Coronary artery (tissue), 2 donors: ENCODE measurements around the gene GPRC5C.

Source experiments
- DNase-seq: peaks from one replicate; pipeline ENCODE4 v3.0.0-alpha.2; 2017; ENCODE audit warnings: low spot score
- H3K27ac ChIP-seq, 2 donors: fragments of 200-600 bp; sonication (generic); one replicate each; pipeline ENCODE4 v1.5.1; 2016 to 2019
- H3K4me3 ChIP-seq: fragments of 200-600 bp; sonication (generic); 2 replicates; pipeline ENCODE4 v1.5.1; 2016; ENCODE audit warnings: mild to moderate bottlenecking, moderate library complexity
- TF ChIP-seq, protein P1 (sequence below): fragments of 200-600 bp; sonication (generic); IDR thresholded peaks from one replicate; pipeline ENCODE4 v1.5.1; 2019; ENCODE audit warnings: antibody characterized with exemption

GPRC5C gene

DNA sequence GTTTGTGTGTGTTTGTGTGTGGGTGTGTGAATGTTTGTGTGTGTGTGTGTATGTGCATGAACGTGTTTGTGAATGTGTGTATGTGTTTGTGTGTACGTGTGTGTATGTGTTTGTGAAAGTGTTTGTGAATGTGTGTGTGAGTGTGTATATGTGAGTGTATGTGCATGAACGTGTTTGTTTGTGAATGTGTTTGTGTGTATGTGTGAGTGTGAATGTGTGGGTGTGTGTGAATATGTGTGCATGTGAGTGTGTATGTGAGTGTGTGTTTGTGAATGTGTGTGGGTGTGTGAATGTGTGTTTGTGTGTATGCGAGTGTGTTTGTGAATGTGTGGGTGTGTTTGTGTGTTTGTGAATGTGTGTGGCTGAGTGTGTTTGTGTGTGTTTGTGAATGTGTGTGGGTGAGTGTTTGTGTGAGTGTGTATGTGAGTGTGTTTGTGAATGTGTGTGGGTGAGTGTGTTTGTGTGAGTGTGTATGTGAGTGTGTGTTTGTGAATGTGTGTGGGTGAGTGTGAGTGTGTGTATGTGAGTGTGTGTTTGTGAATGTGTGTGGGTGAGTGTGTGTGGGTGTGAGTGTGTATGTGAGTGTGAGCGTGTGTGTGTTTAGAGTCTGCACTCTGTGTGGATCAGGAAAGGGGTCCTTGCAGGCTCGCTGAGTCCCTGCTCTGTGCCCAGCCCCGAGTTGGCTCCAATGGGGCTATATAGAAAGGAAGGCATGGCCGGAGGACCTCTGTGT is 33.7 kb downstream of the GPRC5C start:
- H3K4me3 ChIP-seq, result no peak overlapping the region
- peak overlapping the region in 1 of 2 donors; percentile 64 for H3K27ac ChIP-seq
- TF ChIP-seq, protein P1, sequence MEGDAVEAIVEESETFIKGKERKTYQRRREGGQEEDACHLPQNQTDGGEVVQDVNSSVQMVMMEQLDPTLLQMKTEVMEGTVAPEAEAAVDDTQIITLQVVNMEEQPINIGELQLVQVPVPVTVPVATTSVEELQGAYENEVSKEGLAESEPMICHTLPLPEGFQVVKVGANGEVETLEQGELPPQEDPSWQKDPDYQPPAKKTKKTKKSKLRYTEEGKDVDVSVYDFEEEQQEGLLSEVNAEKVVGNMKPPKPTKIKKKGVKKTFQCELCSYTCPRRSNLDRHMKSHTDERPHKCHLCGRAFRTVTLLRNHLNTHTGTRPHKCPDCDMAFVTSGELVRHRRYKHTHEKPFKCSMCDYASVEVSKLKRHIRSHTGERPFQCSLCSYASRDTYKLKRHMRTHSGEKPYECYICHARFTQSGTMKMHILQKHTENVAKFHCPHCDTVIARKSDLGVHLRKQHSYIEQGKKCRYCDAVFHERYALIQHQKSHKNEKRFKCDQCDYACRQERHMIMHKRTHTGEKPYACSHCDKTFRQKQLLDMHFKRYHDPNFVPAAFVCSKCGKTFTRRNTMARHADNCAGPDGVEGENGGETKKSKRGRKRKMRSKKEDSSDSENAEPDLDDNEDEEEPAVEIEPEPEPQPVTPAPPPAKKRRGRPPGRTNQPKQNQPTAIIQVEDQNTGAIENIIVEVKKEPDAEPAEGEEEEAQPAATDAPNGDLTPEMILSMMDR, result no peak
- no peak for DNase-seq

DNA sequence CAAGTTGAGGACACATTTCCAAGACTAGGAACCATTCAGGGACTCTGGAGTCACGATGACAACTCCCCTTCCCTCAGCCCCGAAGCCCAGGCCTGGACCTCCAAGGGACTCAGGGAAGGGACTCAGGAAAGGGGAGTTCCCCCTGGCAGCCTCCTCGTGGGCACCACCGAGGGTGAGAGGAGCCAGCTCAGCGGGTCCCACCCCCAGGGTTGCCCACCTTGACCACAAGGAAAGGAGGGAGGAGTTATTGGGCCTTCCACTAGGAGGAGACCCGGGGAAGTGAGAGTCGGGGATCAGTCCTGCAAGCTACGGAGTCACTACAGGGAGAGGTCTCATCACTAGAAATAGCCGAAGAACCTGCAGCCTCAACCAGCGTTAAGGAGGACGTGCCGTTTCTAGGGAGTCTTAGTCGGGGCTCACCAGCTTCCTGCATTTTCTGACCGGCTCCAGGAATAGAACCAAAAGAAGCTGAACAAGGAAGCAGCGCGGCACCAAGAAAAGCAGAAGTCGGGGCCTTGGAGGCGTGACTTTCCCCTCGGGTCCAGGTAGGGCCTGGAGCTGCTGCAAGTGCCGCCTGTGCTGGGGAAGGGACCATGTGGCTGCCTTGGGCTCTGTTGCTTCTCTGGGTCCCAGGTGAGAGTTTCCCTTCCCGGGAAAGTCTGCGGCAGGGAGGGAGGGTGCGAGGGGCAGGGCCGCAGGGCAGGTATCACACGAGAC is 34.4 kb downstream of the GPRC5C start, which contains the start of gene CD300A:
Gene CD300A, plus strand, starts transcription at position 524 of the 717 bp plus-strand sequence. Its CDS starts 70 bp downstream, at position 594.
- TF ChIP-seq, protein P1, result no peak
- H3K4me3 ChIP-seq, result peak within 1 kb of the TSS; percentile 58
- no peak for DNase-seq
- H3K27ac ChIP-seq, result peak within 1 kb of the TSS in 1 of 2 donors; percentile 64

DNA sequence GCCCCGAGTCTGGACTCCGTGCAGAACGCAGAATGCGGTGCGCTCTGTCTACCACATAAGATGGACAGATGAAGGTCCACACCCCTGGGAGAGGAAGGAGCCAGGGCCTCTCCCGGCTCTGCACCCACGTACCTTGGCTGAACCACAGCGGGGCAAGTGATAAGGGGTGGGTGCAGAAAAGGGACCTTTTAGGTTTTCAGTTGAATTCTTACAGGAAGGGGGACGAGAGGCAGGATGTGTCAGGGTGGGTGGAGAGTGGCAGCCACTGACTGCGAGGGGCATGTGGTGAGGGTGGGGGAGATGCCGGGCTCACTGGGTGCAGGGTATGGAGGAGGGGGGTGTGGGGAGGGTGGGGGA is 34.9 kb downstream of the GPRC5C start:
- Histone ChIP-seq H3K4me3 (peak overlapping the region; percentile 58), H3K27ac (peak overlapping the region in 1 of 2 donors; percentile 64)
- no peak for DNase-seq
- TF ChIP-seq, protein P1, result no peak

DNA sequence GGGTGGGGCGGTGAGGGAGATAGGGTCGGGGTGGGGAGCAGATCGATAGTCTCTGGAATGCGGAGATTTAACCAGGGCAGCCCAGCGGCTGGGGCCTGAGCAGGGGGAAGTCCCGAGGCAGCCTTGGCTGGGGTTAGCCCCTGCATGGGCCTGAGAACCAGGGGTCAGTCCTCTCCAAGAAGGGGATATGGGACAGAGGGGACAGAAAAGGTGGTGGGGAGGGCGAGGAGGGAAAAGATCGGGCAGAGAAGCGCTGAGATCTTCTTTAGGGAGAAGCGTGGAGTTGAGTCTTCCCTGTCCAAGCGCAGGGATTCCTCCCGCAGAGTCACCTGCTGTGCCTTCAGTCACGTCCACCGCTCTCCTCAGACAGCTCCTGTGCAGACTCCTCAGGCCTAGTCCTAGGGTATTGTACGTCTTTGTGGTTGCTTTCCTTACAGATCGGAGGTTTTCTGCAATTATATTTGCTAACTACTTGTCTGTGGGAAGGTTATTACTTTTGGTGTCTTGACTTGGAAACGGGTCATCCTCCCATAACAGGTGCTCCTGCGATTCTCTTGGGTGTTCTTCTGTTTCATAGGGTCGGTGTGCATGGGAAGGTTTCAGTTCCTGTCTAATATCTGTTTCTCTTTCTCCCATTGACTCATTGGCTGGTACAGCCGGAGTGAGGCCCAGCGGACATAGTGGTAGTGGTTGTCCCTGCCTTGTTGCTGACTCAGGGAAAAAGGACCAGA is 35.5 kb downstream of the GPRC5C start:
- TF ChIP-seq, protein P1, result no peak
- peak overlapping the region; percentile 58 for H3K4me3 ChIP-seq
- no peak for DNase-seq
- peak overlapping the region in 1 of 2 donors; percentile 64 for H3K27ac ChIP-seq

DNA sequence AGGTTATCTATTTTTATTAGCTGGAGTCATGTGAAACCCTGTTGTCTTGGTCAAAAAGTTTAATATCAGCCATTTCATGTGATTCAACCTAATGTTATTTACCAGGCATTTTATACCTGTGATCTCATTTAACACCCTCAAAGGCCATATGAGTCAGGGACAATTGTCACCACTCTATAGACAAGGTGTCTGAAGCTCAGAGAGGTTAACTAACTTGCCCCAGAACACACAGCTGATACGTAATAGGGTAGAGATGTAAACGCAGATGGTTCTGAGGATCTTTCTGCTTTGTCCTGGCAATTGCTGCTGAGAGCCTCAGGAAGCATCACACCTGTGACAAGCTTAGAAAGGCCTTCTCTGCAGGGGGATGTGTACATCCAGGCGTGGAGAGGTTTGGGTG is 39.5 kb downstream of the GPRC5C start:
- H3K27ac ChIP-seq, result no peak overlapping the region
- TF ChIP-seq, protein P1, result no peak
- DNase-seq, result no peak
- no peak overlapping the region for H3K4me3 ChIP-seq

DNA sequence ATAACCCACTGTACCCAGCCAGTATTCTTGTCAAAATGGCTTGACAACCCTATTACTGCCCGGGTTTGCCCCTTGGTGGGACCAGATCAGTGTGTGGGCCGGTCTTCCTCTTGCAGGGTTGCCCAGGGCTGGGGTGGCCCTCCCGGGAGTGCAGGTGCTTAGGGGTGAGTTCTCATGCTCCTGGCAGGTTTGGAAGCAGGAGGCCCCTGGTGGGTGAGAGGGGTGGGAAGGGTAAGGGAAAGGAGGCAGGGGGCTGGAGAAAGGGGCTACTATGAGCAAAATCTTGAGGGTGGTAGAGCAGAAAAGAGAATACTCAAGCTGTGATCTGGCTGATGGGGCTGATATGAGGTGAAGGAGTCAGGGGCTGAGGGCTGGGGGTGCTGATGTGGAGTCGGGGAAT is 41.0 kb downstream of the GPRC5C start:
- TF ChIP-seq, protein P1, result no peak
- Histone ChIP-seq H3K4me3 (no peak overlapping the region), H3K27ac (no peak overlapping the region)
- DNase-seq, result no peak
